Urinary bladder (tissue), 2 donors: ENCODE data around the gene ATP6V1D. TPM values are rescaled to one million over a fixed set of nuclear protein-coding genes. Genes with fewer than 3 reads are reported as not detected.

Source experiments
- polyA plus RNA-seq: library from polyadenylated mRNA; stranded (reverse); fragments of 200-250 nt; gene quantifications from one replicate; pipeline ENCODE4 v1.2.3, GENCODE V29; 2013
- small RNA-seq: library from RNA; depleted of rRNA; stranded (forward); fragments of <200 nt; gene quantifications from one replicate; pipeline ENCODE3, GENCODE V24; 2014
- total RNA-seq: library from RNA; depleted of rRNA; stranded (reverse); fragments of >200 nt; gene quantifications from one replicate; pipeline ENCODE4 v1.2.3, GENCODE V29; 2014
- donor health status: healthy.

Gene ATP6V1D
- total and polyA plus RNA-seq, 2 donors, result 52.8 to 112 TPM

Small RNA genes lying within 50 kb of the gene (small RNA-seq; reads per million reads assigned to genes)
- gene RF00019, result not detected

Other genes starting within 250 kb of the ATP6V1D start
- not detected for gene GARIN2, start 170.4 kb downstream of the ATP6V1D start, total RNA-seq
- gene GARIN2, start 170.4 kb downstream of the ATP6V1D start, polyA plus RNA-seq, result 0.09 TPM
- gene PALS1, start 118.4 kb downstream of the ATP6V1D start, total RNA-seq, result 45.4 TPM
- 10.0 TPM for gene PALS1, start 118.4 kb downstream of the ATP6V1D start, polyA plus RNA-seq
- 71.6 TPM for gene EIF2S1, start 524 bp upstream of the ATP6V1D start, total RNA-seq
- gene EIF2S1, start 524 bp upstream of the ATP6V1D start, polyA plus RNA-seq, result 107 TPM
- gene PLEK2, start 52.4 kb upstream of the ATP6V1D start, total RNA-seq, result 4.0 TPM
- gene PLEK2, start 52.4 kb upstream of the ATP6V1D start, polyA plus RNA-seq, result 3.9 TPM
- gene TMEM229B, start 128.9 kb upstream of the ATP6V1D start, total RNA-seq, result 3.0 TPM
- gene TMEM229B, start 128.9 kb upstream of the ATP6V1D start, polyA plus RNA-seq, result 4.4 TPM
- 5.1 TPM for gene PLEKHH1, start 173.5 kb upstream of the ATP6V1D start, total RNA-seq
- 3.9 TPM for gene PLEKHH1, start 173.5 kb upstream of the ATP6V1D start, polyA plus RNA-seq
- 26.3 TPM for gene PIGH, start 240.5 kb upstream of the ATP6V1D start, total RNA-seq
- 26.0 TPM for gene PIGH, start 240.5 kb upstream of the ATP6V1D start, polyA plus RNA-seq